Stimulated activated CD8-positive, alpha-beta memory T cell treated with anti-CD3 and anti-CD28 coated beads, Interleukin-15, amount 100 ng/mL, for 4 hours (primary cell): Measurements from ENCODE around the gene MRGPRD.
"Not testable (repeated sequence)": the region's sequence is repeated elsewhere in the genome, so short reads cannot be mapped to it uniquely, and the experiment has no call there.

ENCODE experiments used
- DNase-seq, 2 donors: peaks; one replicate each; pipeline ENCODE4 v3.0.0-alpha.2; 2020; ENCODE audit warnings: low read depth in 2 of 2

The MRGPRD gene

GRCh38 chr11:69005631-69006368 lies 25.0 kb upstream of the MRGPRD start:
- no peak for DNase-seq

GRCh38 chr11:69005183-69005630 lies 24.4 kb upstream of the MRGPRD start:
- DNase-seq: no peak

- no peak for DNase-seq
Observed at GRCh38 chr11:69004411-69005182, 23.8 kb upstream of the MRGPRD start.

DNA sequence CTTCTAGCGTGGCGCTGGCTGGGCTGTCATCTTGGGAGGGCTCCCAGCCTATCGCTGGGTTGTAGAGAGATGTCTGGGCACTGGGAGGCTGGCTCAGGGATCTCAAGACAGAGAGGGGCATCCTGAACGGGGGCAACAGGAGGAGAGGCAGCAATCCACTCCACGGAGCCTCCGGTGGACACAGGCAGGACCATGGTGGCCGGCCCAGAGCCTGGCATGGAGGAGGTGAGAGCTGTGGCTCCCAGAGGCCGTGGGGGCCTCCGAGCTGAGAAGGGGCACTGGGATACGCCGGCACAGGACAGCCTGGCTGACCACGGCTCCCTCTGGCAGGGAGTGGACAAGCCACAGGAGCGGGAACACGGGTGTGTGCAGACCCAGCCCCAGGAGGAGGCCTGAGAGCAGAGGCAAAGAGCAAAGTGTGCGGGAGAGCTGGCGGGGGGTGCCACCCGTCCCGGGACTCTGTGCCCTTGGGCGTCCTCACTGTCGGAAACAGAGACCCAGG lies 23.1 kb upstream of the MRGPRD start:
- no peak for DNase-seq

- DNase-seq: no peak
Observed at GRCh38 chr11:69003301-69003865, 22.6 kb upstream of the MRGPRD start.

GRCh38 chr11:69002570-69003231 lies 21.9 kb upstream of the MRGPRD start:
- DNase-seq: no peak

GRCh38 chr11:69002110-69002569 lies 21.4 kb upstream of the MRGPRD start:
- no peak for DNase-seq

DNA sequence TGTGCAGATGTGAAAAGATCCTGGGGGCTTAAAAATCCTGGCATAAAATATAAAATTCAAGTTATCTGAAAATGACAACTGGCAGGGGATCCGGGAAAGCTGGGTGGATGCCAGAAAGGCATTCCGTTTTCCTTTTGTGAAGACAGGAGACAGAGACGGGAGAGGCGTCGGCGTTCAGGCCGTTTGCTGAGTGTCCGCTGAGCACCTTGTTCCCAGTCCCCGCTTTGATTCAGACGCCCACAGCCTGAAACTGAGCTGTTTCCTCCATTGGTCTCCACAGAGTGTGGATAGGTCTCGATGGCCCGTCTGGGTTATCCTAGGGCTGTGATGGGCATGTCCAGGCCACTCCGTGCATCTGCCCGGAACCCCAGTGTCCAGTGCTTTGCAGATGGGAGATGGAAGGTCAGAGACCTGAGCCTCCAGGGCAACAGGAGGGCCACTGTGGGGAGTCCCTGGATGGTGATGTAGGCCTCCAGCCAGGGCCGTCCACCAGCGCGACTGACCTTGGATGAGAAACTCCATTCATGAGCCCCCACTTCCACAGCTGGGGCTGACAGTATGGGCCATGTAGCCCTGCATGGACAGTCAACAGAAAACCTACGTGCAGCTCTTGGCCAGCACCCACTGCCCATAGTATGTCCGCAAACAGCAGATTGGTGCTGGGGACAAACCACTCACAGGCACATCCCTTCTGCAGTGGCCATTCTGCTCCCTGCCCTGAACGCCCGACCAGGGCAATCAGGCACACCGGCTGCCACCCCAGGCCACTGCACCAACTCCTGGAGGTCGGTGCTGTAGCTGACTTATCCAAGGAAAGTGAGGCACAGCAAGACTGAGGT lies 20.7 kb upstream of the MRGPRD start:
- no peak for DNase-seq

DNA sequence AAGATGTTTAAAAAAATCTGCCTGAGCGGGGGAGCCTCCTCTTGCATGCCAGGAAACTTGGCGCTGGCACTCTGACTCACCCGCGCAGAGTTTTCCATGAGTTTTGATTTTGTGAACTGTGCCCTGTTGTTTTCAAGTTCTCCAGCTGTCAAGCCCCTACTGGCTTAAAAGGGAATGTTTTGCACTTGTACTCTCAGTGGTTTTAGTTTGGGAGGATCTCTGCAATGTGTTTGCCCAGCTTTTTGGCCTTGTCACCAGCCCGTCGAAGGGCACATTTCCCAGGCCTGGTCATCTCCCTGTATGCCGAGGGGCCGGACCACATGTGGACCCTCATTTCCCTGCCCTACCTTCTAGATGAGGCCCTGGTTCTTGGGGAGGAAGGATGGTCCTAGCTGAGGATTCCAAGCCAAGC lies 20.1 kb upstream of the MRGPRD start:
- DNase-seq: no peak

DNA sequence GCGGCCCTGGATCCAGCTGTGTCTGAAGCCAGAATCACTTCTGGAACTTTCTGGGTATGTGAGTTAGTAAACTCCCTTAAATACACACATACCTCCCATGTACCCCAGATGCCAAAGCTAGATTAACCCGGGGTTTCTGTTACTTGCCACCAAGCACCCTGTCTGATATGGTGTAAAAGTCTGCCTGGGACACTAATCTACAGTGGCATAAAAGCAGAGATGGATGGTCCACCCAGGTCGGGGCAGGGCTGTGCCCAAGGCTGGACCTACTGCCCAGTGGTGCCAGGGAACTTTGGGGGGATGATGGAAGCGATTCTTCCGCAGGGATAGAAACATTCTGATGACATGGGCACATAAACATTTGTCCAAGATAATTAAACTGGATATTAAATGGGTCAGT lies 19.6 kb upstream of the MRGPRD start:
- DNase-seq: no peak

GRCh38 chr11:68999748-69000355 lies 19.1 kb upstream of the MRGPRD start:
- DNase-seq: not testable (repeated sequence)

DNA sequence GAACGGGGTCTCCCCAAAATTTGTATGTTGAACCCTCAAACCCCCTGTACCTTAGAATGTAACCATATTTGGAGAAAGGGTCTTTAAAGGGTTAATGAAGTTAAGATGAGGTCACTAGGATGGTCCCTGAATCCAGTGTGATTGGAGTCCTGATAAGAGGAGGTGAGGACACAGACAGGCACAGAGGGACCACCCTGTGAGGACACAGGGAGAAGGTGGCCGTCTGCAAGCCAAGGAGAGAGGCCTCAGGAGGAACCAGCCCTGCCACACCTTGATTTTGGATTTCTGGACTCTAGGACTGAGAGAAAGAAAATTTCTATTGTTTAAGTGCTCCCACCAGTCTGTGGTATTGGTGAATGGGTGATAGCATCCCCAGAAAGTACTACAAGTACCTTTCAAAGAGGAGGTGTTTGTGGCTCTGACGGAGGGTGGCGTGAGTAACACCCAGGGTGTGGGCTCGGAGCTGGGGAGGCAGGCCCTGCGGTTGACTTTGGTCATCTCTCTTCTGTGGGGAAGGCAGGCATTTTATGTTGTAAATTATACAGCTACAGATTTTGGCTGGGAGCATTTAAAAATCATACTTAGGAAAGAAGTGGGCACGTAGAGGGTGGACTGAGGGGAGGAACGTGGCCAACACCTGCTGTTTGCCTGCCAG lies 18.4 kb upstream of the MRGPRD start:
- DNase-seq: no peak

- DNase-seq: no peak
Observed at GRCh38 chr11:68998390-68998911, 17.7 kb upstream of the MRGPRD start.

GRCh38 chr11:68997995-68998348 lies 17.2 kb upstream of the MRGPRD start:
- no peak for DNase-seq

DNA sequence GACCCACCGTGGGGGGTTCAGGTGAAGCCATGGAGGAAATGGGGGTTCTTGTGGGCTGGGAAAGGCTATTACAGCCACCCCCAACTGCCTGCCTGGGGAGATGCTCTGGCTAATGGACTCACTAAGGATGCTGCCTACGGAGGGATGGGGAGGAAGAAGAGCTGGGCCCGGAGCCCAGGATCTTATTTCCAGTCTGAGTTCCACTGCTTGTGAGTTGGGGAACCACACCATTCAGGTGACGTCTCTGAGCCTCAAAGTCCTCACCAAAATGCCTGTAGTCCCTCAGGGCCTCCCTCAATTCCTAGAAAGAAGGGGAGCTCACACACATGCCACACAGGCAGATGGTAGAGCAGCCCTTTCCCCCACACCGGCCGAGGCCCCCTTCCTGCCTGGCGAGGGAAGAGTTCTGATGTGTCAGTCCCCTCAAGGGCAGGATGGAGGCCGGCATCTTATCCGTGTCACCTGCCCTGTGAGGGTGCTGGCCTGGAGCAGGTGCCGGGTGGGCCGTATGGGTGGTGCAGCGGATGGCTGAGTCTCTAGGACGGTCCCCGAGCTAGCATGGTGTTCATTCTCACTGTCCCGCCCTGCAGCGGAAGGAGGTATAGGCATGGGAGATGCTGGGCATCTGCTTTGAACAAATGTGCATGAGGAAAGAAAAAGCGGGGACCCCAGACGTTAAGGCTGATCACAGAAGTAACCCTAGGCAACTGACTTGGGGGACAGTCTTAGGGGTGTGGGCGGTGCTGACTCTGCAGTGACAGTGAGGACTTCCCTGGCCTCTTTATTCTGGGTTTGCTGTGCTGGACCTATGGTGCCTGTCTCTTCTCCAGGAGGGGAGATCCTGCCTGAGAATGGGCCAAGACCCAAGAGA lies 16.6 kb upstream of the MRGPRD start:
- no peak for DNase-seq

DNA sequence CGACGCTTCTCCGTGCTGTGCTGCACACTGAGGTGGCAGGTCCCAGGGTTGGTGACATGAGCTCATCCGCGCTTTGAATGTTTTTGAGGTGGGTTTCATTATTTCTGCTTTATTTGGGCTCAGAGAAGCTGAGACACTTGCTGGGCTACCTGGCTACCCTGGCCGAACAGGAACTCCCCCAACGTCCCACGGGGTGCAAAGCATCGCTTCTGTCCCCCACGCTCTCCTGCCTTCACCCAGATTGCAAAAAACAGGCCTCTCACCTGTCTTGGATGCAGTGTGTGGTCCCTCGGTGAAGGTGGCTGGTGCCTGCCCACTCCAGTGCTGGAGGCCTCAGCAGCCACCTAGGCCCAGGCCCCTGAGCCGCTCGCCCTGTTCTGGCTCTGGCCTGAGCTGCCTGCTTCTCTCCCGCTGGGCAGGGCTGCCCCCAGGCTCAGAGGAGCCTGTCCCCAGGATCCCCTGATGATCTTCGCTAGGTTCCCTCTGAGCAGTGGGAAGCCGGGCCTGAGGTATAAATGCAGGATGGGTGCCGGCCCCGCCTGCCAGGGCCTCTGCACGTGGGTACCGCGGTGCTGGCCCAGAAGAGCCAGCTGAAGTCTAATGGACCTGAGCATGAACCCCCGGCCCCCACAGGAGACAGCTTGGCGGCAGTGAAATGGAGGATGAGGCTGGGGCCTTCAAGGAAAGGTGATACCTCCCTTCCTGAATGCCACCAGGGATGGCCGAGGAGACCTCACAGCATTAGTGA lies 15.8 kb upstream of the MRGPRD start:
- DNase-seq: no peak

GRCh38 chr11:68994894-68995285 lies 14.1 kb upstream of the MRGPRD start:
- DNase-seq: no peak

- DNase-seq: no peak
Observed at GRCh38 chr11:68994161-68994893, 13.5 kb upstream of the MRGPRD start.
